Measurements from ENCODE around the gene C2orf81. TPM values are rescaled to one million over a fixed set of nuclear protein-coding genes. Genes with fewer than 3 reads are reported as not detected.
A peak's percentile ranks its signal among the peaks of the same experiment; 100 is the strongest.

Gene C2orf81
- total and polyA plus RNA-seq, 2 of the 4 experiments (the other 2 are of a cell fraction): 0.18 to 0.74 TPM

- Histone ChIP-seq H4K20me1 (ENCODE audit: insufficient read depth, low read length) (peaks cover 41% of the 10 kb centered on the region), H3K27me3 (ENCODE audit: control insufficient read depth, insufficient read depth, low read length) (no peaks in the 10 kb centered on the region), H2BK5ac (ENCODE audit: low read depth, low read length, poor library complexity, severe bottlenecking) (no peak overlapping the region), H4K8ac (ENCODE audit: low read depth in 2 of 2, low read length in 2 of 2) (no peak overlapping the region), H3K14ac (replicated peaks; ENCODE audit: low read depth, low read length) (no peak overlapping the region), H3K4me3 (ENCODE audit: insufficient read depth, low read depth, low read length) (no peak overlapping the region), H3K27ac (ENCODE audit: insufficient read depth, low read length) (no peak overlapping the region), H4K91ac (ENCODE audit: insufficient read depth, low read depth, low read length) (no peak overlapping the region), H3K9ac (ENCODE audit: low read depth, low read length) (no peak overlapping the region), H2BK20ac (ENCODE audit: low read depth, low read length) (no peak overlapping the region), H2AK9ac (replicated peaks; ENCODE audit: low read depth, low read length, poor library complexity) (peak overlapping the region; percentile 3), H3K79me1 (ENCODE audit: low read depth in 1 of 2, low read length in 2 of 2) (peaks cover 25 to 95% of the 10 kb centered on the region in 2 experiments), H2AFZ (replicated peaks; ENCODE audit: low read length, poor library complexity) (no peak overlapping the region), H3K4ac (ENCODE audit: low read depth, low read length) (peak overlapping the region; percentile 14; the same call in 1 of the 2 replicates), H3K4me2 (ENCODE audit: low read depth, low read length) (no peak overlapping the region), H4K5ac (ENCODE audit: low read depth, low read length) (no peak overlapping the region), H3K56ac (ENCODE audit: extremely low read depth, insufficient read depth, low read length) (no peak overlapping the region), H2BK120ac (ENCODE audit: low read depth, low read length) (no peak overlapping the region), H2AK5ac (ENCODE audit: low read depth, low read length) (no peak overlapping the region), H2BK15ac (ENCODE audit: low read depth, low read length) (no peak overlapping the region), H3K36me3 (ENCODE audit: control insufficient read depth, insufficient read depth, low read length) (peaks cover 6% of the 10 kb centered on the region), H3K9me1 (ENCODE audit: insufficient read depth, low read length) (peaks cover 37% of the 10 kb centered on the region), H3K18ac (ENCODE audit: low read depth, low read length) (no peak overlapping the region), H3K23ac (ENCODE audit: low read depth, low read length) (no peak overlapping the region), H3K9me3 (ENCODE audit: control insufficient read depth, insufficient read depth, low read length) (no peaks in the 10 kb centered on the region), H3K4me1 (ENCODE audit: control insufficient read depth, insufficient read depth, low read length) (peaks cover 20% of the 10 kb centered on the region)
- no peak for TF ChIP-seq MXI1 (IDR thresholded peaks at IDR 0.05; ENCODE audit: borderline replicate concordance, low read depth, low read length)
- DNase-seq (no peak), ATAC-seq (ENCODE audit: low read depth) (no peak)
- WGBS, 2 experiments (ENCODE audit: extremely low coverage in 2 of 2, insufficient read length in 1 of 2): 62% methylated on average over 2 of the region's 8 CpGs; no CpG with 5 or more reads in 1 of the 2 experiments
- intact Hi-C loops (cut with micrococcal nuclease): no loop called here
- BruUV-seq (replicated peaks): no TSS peak
- in situ Hi-C loops (cut with MboI; ENCODE audit: low sequenced_read_pairs): no loop called here
- dilution Hi-C loops (cut with HindIII; ENCODE audit: low sequenced_read_pairs, unreplicated experiment): no loop called here
- CTCF ChIA-PET: no interaction called here
- POLR2A ChIA-PET (ENCODE audit: unreplicated experiment): no interaction called here
These were observed 36.0 kb downstream of the C2orf81 start for GRCh38 chr2:74385396-74385795.

Data from IMR-90 (cell line).